Measurements from ENCODE around the gene LRRC31.

Gene LRRC31

GRCh38 chr3:169879845-169880575, 10.3 kb upstream of the LRRC31 start:
- no peak for TF ChIP-seq SNAI2 (CRISPR knock-in tag; IDR thresholded peaks at IDR 0.05)
- TF ChIP-seq TCF4 (CRISPR knock-in tag; IDR thresholded peaks at IDR 0.05; ENCODE audit: borderline replicate concordance): no peak
- no peak for TF ChIP-seq PPARA (CRISPR knock-in tag; IDR thresholded peaks at IDR 0.05; ENCODE audit: borderline replicate concordance)
- no peak for TF ChIP-seq ESRRG (CRISPR knock-in tag; IDR thresholded peaks at IDR 0.05)
- no peak for TF ChIP-seq ZFP30 (CRISPR knock-in tag; IDR thresholded peaks at IDR 0.05)
- no peak for TF ChIP-seq PATZ1 (CRISPR knock-in tag; IDR thresholded peaks at IDR 0.05; ENCODE audit: borderline replicate concordance)
- TF ChIP-seq OSR1 (CRISPR knock-in tag; IDR thresholded peaks at IDR 0.05): no peak
- no peak for TF ChIP-seq GLIS3 (CRISPR knock-in tag; IDR thresholded peaks at IDR 0.05)
- no peak for TF ChIP-seq ZNF70 (CRISPR knock-in tag; IDR thresholded peaks at IDR 0.05)
- TF ChIP-seq ISL1 (CRISPR knock-in tag; IDR thresholded peaks at IDR 0.05): no peak
- TF ChIP-seq ARNTL (CRISPR knock-in tag; IDR thresholded peaks at IDR 0.05; ENCODE audit: borderline replicate concordance, low read depth): no peak
- no peak for ATAC-seq

GRCh38 chr3:169879013-169879557, 9.3 kb upstream of the LRRC31 start:
- no peak for ATAC-seq
- TF ChIP-seq TSHZ2 (CRISPR knock-in tag; IDR thresholded peaks at IDR 0.05): no peak
- TF ChIP-seq TCF4 (CRISPR knock-in tag; IDR thresholded peaks at IDR 0.05; ENCODE audit: borderline replicate concordance): no peak
- no peak for TF ChIP-seq CSDC2 (CRISPR knock-in tag; IDR thresholded peaks at IDR 0.05)
- no peak for TF ChIP-seq PPARA (CRISPR knock-in tag; IDR thresholded peaks at IDR 0.05; ENCODE audit: borderline replicate concordance)
- TF ChIP-seq RARB (CRISPR knock-in tag; IDR thresholded peaks at IDR 0.05): no peak
- no peak for TF ChIP-seq BACH2 (CRISPR knock-in tag; IDR thresholded peaks at IDR 0.05; ENCODE audit: borderline replicate concordance)
- TF ChIP-seq ESRRG (CRISPR knock-in tag; IDR thresholded peaks at IDR 0.05): no peak
- no peak for TF ChIP-seq SNAI2 (CRISPR knock-in tag; IDR thresholded peaks at IDR 0.05)
- no peak for TF ChIP-seq ZNF565 (CRISPR knock-in tag; conservative IDR thresholded peaks at IDR 0.05; ENCODE audit: low read depth)
- TF ChIP-seq ZFP3 (CRISPR knock-in tag; IDR thresholded peaks at IDR 0.05): no peak
- TF ChIP-seq ARNTL (CRISPR knock-in tag; IDR thresholded peaks at IDR 0.05; ENCODE audit: borderline replicate concordance, low read depth): no peak
- no peak for TF ChIP-seq CSRNP3 (CRISPR knock-in tag; IDR thresholded peaks at IDR 0.05)
- TF ChIP-seq ZNF70 (CRISPR knock-in tag; IDR thresholded peaks at IDR 0.05): no peak
- no peak for TF ChIP-seq GLIS3 (CRISPR knock-in tag; IDR thresholded peaks at IDR 0.05)
- no peak for TF ChIP-seq OSR1 (CRISPR knock-in tag; IDR thresholded peaks at IDR 0.05)
- TF ChIP-seq, protein P1, sequence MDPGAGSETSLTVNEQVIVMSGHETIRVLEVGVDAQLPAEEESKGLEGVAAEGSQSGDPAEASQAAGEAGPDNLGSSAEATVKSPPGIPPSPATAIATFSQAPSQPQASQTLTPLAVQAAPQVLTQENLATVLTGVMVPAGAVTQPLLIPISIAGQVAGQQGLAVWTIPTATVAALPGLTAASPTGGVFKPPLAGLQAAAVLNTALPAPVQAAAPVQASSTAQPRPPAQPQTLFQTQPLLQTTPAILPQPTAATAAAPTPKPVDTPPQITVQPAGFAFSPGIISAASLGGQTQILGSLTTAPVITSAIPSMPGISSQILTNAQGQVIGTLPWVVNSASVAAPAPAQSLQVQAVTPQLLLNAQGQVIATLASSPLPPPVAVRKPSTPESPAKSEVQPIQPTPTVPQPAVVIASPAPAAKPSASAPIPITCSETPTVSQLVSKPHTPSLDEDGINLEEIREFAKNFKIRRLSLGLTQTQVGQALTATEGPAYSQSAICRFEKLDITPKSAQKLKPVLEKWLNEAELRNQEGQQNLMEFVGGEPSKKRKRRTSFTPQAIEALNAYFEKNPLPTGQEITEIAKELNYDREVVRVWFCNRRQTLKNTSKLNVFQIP (CRISPR knock-in tag; IDR thresholded peaks at IDR 0.05; ENCODE audit: borderline replicate concordance, low read depth): no peak

DNA sequence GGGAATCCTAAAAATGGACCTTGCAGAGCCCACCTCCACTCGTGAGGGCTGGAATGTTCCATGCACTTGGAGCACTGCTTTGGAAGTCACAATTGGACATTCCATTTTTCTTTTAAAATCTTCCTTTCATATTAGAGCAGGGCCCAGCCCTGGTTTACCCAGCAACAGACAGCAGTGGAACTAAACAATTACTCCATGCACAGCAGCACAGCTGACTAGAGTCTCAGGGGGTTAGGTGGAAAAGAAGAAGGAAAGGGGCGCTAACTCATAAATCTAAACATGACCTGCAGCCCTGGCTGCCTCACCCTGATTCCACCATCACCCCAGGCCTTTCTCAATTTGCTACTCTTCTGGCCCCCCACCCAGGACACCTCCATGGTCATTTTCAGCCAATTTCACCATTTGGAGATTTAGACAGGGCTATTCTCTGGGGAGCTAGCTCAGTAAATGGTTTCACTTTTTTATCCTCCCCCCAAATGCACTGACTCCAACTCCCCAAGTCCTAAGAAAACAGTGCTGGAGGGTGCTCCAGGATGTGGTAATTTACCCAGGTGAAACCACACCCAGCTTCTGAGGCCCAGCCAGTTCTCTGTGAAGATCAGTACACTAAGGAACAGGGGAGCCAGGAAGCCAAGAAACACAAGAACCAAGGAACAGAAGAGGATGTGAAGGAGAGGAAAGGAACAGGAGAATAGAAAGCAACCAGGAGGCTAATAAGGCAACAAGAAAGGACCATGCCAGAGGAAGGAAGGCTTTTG, 1.6 kb upstream of the LRRC31 start:
- no peak for ATAC-seq

More for the DNA sequence above, 1.6 kb upstream of the LRRC31 start:
- no peak for TF ChIP-seq ISL1 (CRISPR knock-in tag; IDR thresholded peaks at IDR 0.05)
- TF ChIP-seq ESRRG (CRISPR knock-in tag; IDR thresholded peaks at IDR 0.05): no peak
- no peak for TF ChIP-seq ARNTL (CRISPR knock-in tag; IDR thresholded peaks at IDR 0.05; ENCODE audit: borderline replicate concordance, low read depth)
- TF ChIP-seq ZFP30 (CRISPR knock-in tag; IDR thresholded peaks at IDR 0.05): no peak
- TF ChIP-seq BACH2 (CRISPR knock-in tag; IDR thresholded peaks at IDR 0.05; ENCODE audit: borderline replicate concordance): no peak
- no peak for TF ChIP-seq GLIS3 (CRISPR knock-in tag; IDR thresholded peaks at IDR 0.05)
- no peak for TF ChIP-seq CSRNP3 (CRISPR knock-in tag; IDR thresholded peaks at IDR 0.05)
- TF ChIP-seq, protein P1 (CRISPR knock-in tag; IDR thresholded peaks at IDR 0.05; ENCODE audit: borderline replicate concordance, low read depth): no peak
- TF ChIP-seq ZNF565 (CRISPR knock-in tag; conservative IDR thresholded peaks at IDR 0.05; ENCODE audit: low read depth): no peak
- no peak for TF ChIP-seq ZC3H10 (CRISPR knock-in tag; IDR thresholded peaks at IDR 0.05)
- no peak for TF ChIP-seq CSDC2 (CRISPR knock-in tag; IDR thresholded peaks at IDR 0.05)
- no peak for TF ChIP-seq TOX (CRISPR knock-in tag; IDR thresholded peaks at IDR 0.05; ENCODE audit: borderline replicate concordance)
- TF ChIP-seq ZNF70 (CRISPR knock-in tag; IDR thresholded peaks at IDR 0.05): no peak
- no peak for TF ChIP-seq PPARA (CRISPR knock-in tag; IDR thresholded peaks at IDR 0.05; ENCODE audit: borderline replicate concordance)
- TF ChIP-seq ZNF8 (CRISPR knock-in tag; IDR thresholded peaks at IDR 0.05): no peak
